Umbilical cord (tissue), 2 donors: Measurements from ENCODE around the gene TBC1D3B. TPM values are rescaled to one million over a fixed set of nuclear protein-coding genes. Genes with fewer than 3 reads are reported as not detected.
"Not testable (repeated sequence)": the region's sequence is repeated elsewhere in the genome, so short reads cannot be mapped to it uniquely, and the experiment has no call there.

Experiments used
- DNase-seq: peaks from one replicate; pipeline ENCODE4 v3.0.0-alpha.2; 2015; ENCODE audit warnings: low spot score
- total RNA-seq: library from RNA; depleted of rRNA; stranded (reverse); fragments of >200 nt; gene quantifications from one replicate; pipeline ENCODE4 v1.2.3, GENCODE V29; 2014; ENCODE audit warnings: low replicate concordance; ENCODE audit not compliant: insufficient read depth

The TBC1D3B gene
- total RNA-seq, 1 donor from 2014 or later, result 2.9 TPM

DNA sequence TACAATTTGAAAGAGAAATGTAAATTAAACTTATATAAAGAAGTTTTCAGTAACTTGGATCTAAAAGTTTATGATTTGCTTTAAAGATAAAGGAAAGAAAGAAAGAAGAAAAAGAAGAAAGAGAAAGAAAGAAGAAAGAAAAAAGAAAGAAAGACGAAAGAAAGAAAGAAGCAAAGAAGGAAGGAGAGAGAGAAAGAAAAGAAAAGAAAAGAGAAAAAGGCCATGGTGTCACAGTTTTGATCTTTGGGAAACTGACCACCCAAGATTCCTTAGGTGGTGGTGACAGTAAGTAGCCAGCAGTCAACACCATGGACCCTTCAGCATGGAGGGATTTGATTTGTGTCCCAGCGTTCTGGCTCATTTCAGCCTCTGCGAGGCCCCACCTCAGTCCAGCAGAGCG lies 24.7 kb upstream of the TBC1D3B start:
- DNase-seq, result not testable (repeated sequence)

GRCh38 chr17:36198831-36199465 lies 22.5 kb upstream of the TBC1D3B start:
- no peak for DNase-seq

GRCh38 chr17:36197387-36197703 lies 20.9 kb upstream of the TBC1D3B start:
- no peak for DNase-seq

GRCh38 chr17:36196131-36196486 lies 19.7 kb upstream of the TBC1D3B start:
- DNase-seq, result no peak

DNA sequence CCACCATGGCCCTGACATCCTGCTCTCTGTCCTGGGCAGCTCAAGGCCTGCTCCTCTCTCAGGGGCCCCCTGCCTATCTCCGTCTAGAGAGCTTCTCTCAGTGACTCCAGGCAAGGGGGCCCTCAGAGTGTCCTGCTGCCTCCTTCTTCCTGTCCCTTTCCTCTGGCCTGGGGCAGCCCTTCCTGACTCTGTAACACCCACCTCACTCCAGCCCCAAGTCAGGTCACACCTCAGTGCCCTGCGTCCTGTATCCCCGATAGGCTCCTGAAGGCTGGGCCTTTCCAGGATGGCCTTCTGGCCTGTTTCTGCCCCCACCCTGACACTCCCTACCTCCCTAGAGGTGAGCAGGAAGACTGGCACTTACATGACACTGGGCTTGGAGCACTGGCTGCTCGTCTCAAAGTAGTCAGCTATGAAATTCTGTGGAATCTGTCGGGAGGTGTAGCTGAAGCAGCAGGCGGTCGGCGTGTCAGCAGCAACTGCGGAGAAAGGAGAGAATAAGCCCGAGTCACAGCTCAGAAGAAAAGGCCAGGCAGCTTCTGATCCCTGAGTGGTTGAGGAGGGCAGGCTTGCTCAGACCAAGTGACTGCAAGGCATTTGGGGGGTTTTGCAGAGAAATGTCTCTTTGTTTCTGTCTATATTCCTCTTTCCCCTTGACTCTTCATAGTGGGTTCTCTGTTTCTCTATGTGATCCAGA lies 19.1 kb upstream of the TBC1D3B start:
- no peak for DNase-seq

DNA sequence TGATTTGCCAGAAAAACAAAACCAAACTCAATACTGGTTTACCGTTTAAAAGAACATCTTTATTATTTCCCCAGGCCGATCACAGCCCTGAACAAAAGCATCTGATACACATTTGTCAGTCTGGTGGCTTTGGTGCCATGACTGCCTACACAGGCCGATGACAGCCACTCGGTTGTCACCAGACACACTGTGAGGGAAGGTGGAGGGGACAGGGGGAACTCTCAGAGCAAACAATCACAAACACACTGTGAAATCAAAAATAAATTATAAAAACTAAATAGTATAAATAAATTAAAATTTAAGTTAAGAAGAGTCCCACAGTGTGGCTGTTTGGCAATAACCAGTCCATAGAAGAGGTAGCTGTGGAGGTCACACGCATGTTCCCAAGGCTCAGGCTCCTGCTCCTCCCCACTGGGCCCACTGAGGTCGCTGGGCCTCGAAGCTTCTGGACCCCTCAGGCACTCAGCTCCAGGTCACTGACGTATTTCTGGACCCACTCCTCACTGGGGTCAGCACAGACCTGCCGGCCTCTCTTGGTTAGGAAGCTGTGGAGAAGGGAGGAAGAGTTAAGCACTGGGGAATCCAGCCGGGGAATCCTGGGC lies 18.5 kb upstream of the TBC1D3B start:
- DNase-seq, result not testable (repeated sequence)

GRCh38 chr17:36194147-36194831 lies 17.9 kb upstream of the TBC1D3B start:
- not testable (repeated sequence) for DNase-seq

- DNase-seq, result no peak
Measured at GRCh38 chr17:36193216-36193775, 16.9 kb upstream of the TBC1D3B start.

DNA sequence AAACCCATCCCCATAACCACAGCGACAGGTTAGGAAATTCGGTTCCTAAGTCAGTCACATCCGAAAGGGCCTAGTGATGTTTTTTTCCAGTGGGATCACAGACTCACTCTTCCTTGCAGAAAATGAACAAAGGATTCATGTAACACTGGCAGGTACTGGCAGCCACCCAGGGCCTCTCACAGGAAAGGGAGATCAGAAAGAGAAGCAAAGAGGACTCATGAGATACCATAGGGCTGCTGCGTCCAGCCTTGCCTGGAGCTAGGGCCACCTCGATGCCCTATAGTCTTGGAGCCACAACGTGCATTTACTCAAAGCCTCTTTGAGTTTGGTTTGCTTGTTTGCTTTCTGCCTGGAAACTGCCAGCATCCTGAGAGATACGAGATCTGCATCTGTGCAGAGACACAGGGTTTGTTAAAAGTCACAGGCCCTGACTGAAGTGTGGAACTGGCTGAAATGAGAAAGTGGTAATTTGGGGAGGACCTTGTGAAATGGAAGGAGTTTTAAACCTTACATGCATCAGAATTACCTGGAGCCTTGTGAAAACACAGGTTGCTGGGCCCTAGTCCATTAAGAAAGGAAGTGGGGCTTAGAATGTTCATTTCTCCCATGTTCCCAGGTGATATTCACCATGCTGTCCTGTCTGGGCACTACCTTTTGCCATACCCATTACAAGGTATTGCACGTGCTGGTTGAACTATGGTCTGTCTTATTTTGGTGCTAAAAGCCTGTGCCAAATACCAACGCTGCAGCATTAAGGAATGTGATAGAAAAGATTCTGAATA lies 14.3 kb upstream of the TBC1D3B start:
- DNase-seq, result not testable (repeated sequence)

GRCh38 chr17:36189993-36190392 lies 13.6 kb upstream of the TBC1D3B start:
- DNase-seq, result not testable (repeated sequence)

- peak; percentile 67 for DNase-seq
Measured at GRCh38 chr17:36188891-36189306, 12.5 kb upstream of the TBC1D3B start.

DNA sequence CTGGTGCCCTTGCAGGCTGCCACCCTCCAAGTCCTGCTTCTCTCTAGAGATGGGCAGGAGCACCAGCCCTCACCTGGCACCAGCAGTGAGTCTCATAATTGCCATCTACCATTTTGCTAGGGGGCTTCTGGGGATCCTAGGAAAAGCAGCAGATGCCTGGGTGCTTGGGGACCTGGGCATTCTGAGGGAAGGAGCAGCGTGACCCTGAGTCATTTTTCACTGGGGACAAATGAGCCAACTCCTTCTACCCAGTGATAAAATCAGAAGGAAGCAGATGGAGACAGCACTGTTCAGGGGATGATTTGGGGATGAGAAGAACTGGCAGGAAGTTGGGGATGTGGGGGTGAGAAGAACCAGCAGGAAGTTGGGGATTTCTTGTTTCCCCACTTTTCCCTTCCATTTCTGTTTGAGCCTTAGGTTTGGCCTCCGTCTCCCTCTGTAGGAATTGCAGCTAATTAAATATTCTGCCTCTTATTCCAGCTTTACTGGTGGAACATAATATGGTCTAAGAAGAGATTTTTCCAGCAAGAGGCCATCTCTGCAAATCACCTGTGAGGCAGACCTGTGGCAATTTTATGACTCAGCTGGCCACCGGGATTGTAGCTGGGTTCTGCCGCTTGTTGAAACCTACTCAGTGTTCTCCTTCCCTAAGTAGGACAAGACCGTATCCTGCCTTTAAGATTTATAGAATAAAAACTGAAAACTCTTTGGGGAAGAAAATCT lies 11.7 kb upstream of the TBC1D3B start:
- not testable (repeated sequence) for DNase-seq

- DNase-seq, result not testable (repeated sequence)
Measured at GRCh38 chr17:36186810-36187763, 10.7 kb upstream of the TBC1D3B start.

GRCh38 chr17:36185416-36185815 lies 9.0 kb upstream of the TBC1D3B start:
- no peak for DNase-seq

DNA sequence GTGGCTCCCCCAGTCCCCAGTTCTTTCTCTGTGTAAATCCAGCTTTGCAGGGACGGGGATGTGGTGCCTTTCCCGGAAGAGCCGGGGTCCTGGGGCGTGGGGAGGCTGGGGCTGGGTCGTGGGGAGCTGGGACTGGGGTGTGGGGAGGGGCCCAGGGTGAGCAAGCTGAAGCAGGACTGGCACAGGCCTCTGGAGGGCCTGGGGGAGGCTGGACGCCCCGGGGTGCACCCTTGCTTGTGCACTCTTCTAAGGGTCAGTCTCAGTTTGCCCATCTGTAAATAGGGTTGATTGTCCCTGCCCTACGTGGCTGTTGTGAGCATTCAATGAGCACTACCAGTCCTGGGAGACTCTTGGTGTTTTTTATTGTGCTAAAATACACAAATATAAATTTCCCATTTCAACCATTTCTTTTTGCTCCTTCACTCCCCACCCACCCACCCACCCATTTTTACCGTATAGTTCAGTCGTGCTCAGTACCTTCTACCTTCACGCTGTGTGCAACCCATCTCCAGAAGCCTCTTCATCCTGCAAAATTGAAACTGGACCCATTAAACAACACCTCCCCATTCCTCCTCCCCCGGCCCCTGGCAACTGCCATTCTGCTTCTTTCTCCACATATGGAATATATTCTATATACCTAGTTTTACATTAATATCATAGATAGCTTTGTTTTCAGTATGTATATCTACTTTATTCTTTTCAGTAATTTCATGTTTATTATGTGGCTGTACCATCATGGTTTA lies 7.8 kb upstream of the TBC1D3B start:
- DNase-seq, result no peak

DNA sequence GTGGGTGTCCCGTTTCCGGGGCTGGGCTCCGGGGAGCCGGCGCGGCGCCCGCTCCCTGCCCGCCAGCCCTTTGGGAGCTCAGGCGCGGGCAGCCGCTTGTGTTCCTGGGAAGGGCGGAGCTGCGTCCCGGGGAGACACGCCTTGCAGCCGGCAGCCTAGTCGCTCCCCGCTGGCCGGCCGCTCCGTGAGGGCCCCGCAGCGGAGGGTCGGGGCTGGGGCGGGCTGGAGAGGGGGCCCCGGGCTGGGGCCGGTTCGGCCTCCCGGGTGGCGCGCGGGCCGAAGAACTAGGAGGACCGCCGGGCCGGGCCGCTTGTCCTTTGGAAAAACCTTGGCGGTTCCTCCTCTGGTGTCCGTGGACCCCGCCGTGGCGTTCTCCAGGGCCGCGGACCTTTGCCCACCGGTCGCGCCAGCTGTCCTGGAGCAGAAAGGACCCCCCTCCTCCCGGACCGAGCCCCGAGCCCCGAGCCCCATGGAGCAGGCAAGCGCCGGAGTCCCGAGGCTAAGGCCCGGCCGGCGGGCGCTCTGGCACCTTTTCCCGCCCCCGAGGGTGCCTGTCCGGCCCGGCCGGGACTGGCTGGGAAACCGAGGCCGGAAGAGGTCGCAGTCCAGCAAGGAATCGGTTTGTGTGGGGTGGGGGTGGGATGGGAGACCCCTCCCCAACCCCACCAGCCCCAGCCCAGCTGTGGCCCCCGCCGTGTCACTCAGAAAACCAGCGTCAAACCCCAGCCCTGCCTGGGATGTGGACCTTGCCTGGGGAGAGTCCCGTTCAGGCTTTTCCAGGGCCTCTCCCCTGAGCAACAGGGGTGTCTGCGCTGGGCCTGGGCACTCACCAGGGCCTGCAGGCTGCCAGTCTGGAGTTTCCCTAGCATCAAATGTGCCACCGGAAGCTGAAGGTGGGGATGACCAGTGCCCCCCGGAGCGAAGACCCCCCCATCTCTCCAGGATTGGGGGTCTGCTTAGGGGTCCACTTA lies 6.8 kb upstream of the TBC1D3B start:
- peak; percentile 81 for DNase-seq

DNA sequence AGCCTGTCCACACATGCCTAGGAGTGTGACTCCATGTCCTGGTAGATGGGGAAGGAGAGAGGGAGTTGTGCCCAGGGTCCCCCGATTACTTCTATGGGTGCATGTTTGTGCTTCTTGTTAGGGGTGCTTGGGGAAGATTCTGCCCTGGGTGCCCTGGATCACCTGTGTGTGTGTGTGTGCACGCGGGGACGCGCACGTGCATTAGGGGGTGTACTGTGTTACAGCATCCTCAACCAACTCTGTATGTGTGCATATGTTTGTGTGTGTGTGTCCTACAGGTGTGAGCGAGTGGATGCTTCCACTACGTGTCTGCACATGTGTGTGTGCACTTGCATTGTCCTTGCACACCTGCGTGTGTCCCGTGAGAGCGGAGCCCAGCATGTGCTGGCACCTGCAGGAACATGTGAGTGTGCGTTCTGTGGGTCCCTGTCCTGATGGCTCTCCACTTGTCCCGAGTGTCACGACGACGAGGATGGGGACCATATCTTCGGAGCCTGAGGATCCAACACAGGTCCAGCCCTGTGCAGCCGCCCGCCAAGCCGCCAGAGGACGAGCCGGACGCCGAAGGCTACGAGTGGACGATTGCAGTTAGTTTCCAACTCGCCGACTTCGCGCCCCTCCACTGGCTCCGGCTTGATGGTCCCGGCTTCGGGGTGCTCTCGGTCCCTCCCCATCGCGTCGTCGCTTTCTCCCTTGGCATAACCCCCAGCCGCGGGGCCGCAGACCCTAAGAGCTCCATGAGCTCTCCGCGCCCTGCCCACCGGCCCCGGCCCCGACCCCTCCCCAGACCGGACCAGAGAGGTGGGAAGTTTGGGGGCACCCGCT lies 6.0 kb upstream of the TBC1D3B start:
- no peak for DNase-seq
